DND-41 (cell line): ENCODE data around the gene SLC39A6.

ENCODE experiments used
- CTCF ChIP-seq: IDR thresholded peaks from 2 replicates; pipeline ENCODE4 v1.5.1; 2012; ENCODE audit warnings: borderline replicate concordance, low read length, moderate library complexity, mild to moderate bottlenecking; ENCODE audit not compliant: poor library complexity, severe bottlenecking; ENCODE audit errors: extremely low read depth
- EZH2 ChIP-seq: IDR thresholded peaks from 3 replicates; pipeline ENCODE4 v1.6.1; 2012; ENCODE audit warnings: borderline replicate concordance, low read depth, mild to moderate bottlenecking, moderate library complexity, low read length, inconsistent platforms; ENCODE audit not compliant: severe bottlenecking

DNA sequence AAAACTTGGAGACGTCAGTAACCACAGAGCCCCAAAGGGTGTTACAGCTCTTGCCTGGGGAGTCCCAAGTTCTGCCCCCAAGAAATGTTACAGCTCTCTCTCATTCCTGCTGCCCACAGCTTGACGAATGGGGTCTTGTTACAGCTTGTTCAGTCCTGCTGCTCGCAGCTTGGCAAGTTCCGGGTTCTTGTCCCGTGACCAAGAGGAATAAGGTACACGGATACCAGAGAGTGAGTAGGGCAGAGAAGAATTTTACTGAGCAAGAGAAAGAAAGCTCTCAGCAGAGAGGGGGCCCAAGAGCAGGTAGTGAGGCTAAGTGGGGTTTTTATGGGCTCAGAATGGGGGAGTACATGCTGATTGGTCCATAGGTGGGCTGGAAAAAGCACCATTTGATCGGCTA, 27.2 kb downstream of the SLC39A6 start:
- no peak for TF ChIP-seq CTCF
- no peak for TF ChIP-seq EZH2
